ENCODE results near the gene NTMT2.

The NTMT2 gene

DNA sequence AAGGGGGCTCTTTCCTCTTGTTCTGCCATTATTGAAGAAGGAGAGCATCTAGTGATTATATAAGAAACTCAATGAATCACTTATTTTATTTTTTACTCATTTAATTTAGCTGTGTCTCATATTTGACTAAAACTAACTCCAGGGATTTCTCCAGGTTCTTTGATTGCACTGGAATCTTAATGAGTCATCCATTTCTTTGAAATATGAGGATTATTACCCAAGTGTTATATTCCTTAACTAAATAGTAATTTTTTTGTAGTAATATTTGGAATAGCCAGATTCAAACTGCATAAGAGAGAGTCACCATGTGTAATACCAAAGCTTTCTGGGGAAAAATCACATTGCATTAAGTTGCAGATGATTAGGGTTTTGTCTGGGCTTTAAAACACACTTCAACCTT is 59.5 kb downstream of the NTMT2 start:
- no peak for DNase-seq

DNA sequence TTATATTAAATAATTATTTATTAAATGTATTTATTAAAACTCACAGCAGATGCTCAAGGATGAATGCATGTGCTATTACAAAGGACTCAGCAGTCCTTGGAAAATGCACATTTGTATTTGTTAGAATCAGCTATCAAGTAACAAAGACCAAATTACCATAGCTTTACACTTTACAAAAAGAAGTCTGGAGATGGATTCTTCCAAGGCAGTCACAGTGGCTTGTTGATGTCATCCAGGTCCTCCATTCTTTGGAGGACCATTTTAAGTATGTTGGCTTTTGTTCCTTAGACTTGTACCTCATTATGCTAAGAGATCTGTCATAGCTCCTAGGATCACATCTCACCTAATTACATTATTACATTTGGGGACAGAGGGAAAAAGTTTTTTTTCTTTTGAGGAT is 63.4 kb downstream of the NTMT2 start:
- DNase-seq = no peak

DNA sequence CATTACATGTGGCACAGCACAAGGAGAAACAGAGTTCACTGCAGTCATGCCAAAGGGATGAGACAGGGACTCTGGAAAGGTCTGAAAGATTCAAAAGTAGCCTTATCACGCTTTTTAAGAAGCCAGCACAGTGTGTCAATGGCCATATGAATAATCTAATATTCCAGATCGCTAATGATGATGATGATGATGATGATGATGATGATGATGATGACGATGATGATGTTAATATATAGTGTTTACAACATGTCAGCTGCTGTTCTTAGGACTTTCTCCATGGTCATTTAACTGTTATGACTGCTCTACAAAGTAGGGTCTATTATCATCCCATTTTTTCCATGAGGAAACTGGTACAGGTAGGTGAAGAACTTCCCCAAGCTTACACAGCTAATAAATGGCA is 64.4 kb downstream of the NTMT2 start:
- DNase-seq = no peak

DNA sequence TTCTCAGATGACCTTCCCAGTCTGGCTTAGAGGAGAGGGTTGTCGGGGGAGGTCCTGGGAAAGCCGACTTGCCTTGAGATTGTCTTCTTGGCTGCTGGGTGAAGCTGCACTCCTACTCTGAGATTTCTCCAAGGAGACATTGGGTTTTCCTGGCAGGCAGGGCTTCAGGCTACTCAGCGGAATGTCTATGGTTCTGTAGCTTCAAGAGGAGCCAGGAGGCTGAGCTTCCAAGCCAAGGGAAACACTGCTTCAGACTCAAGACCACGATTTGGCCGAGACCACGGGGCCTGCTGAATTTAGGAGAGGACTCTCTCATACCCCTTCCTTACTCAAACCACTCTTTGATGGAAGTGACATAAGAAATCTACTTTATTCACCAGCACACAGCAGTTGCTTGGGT is 67.8 kb downstream of the NTMT2 start:
- DNase-seq = no peak

DNA sequence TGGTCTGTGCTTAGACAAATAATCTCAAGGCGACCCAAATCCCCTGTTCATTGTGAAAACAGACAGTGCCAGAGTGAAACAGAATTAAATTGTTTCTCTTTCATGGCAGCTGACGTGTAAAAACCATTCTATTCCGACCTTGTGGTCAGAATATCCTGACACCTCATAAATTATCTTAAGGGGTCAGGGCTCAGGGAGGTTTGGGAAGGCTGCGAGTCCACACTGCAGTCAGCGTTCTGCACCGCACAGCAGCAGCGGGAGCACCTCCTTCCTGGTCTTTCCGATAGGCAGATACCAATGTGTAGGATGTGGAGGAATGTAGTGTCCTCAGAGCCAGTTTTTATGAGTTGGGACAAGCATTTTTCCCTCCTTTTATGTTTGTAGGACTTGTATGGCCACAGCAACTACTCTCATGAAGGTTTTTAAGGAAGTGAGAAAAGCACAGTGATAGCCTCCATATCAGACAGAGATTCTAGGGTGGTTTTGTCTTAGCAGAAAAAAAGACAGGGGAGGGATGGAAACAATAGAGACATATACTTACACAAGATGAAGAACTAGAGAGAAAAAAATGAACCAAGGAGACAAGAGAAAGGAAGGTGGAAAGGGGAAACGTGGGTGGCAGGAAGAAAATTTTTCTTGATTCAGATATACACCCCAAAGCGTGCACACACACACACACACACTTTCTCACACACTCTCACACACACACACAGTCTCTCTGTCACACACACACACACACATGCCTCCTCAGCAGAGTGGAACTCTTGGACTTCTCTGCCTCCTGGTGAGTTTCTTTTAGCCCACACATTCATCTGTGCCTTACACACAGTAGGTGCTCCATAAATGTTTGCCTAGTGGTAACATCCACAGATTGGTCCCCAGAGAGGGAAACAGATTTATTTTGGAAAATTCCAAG is 68.6 kb downstream of the NTMT2 start:
- DNase-seq = no peak

DNA sequence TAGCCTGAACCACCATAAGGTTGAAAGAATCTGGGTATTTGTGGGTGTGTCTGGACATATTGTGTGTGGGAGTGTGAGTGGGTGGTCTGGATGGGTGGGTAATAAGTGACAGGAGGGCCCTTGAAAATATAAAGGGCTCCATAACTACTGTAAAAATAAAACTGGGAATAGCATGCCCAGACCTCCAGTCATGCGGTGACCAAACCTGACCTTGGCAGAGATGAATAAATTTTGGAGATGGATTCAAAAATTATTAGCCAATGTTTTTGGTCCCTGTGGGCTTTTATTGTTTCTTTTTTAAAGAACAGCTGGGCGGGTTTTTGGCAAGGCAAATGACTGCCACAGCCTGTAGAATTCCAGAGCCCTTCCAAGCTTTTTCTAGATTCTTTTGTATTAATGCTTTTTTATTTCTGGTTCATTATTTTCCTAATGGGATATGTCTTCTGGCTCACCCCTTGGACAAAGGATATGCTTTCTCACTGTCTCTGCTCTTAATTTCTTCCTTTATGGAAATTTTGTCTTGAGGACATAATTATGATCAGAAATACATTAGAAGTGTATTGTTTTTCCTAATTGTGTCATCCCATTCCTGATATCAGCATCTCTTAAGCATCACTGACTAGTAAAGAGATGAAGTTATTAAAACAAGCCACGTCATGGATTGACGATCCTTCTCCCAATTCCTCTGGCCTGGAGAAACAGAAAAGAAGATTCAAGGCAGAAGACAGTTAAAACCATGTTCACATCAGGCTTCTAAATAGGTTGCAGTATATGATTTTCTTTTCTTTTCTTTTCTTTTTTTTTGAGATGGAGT is 69.5 kb downstream of the NTMT2 start:
- DNase-seq = no peak

DNA sequence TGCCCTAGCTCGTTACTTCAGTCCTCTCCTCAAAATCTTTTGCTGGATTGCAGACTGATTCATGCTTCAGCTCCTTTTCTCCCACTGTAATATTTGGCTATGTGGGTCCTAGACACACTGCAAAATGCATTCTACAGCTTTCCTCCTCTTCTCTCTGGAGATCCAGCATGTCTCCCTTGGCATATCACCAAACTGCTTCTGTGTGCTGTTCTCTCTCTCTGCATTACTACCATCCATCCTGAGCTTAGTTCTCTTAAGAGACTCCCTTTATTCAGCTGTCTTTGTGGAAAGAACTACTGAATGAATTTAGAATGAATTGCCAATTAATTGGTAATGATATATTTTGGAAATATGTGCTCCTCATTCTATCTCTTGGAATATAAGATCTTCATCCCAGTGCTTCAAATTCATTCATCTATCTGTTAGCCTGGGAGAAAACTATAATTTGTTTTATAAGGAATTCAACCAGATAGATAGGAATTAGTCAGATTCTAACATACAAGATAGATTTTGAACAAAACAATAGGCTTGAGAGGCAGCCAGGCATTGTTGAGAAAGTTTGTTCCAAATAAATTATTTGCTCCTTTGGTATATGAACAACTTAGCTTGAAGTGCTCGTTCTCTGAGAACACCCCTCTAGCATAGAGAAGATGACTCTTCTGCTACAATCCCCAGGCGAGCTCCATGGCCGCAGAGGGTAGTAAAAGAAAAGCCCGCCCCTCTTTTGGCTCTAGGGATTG is 71.9 kb downstream of the NTMT2 start:
- no peak for DNase-seq

DNA sequence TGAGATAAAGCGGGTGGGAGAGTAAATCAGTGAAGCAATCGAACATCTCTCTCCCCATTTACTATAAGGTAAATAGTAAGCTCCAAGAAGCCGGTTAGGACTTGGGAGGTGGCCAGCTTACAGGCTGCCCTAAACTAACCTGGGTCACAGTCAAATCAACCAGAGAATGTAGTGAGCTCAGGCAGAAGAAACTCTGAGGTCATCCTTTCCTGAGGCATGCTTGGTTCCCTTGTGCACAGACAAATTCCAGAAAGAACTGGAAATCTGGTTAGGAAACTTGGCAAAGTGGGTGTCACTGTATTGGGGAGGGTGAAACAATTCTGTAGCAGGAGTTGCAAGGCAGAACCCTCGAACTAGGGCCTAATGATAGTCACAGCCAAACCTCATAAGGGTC is 72.5 kb downstream of the NTMT2 start:
- DNase-seq = no peak

Measured in nucleus accumbens (tissue), 56 donors.